NCI-H2196 (cell line): ENCODE data around the gene CDC6.
A peak's percentile ranks its signal among the peaks of the same experiment; 100 is the strongest.

Experiments
- DNase-seq: peaks from one replicate; lab custom pipeline; 2025; ENCODE audit not compliant: unreplicated experiment; lab: John Stamatoyannopoulos, UW

Gene CDC6

DNA sequence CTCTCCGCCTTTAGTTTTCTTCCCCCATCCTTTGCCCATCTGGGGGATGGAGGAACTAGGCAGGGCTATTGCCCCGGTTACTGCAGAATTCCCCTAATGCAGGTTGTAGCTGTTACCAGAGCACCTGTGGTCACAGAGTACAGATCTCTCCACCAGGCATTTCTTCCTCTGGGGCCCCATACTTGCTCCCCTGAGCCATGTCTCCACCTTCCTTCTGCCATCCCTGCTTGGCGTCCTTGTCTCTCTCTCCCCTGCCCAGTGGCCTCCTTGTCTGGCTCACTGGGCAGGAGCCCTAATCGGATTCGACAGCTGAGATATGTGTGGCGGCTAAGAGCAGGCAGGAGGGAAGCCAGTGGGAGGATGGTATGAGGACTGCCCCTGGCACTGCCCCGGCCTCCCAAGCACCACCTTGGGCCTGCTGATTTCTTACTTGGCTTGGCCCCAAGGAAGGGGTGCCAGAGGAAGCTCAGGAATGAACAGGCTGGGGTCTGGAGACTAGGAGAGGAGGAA, 23.3 kb downstream of the CDC6 start:
- DNase-seq = no peak

DNA sequence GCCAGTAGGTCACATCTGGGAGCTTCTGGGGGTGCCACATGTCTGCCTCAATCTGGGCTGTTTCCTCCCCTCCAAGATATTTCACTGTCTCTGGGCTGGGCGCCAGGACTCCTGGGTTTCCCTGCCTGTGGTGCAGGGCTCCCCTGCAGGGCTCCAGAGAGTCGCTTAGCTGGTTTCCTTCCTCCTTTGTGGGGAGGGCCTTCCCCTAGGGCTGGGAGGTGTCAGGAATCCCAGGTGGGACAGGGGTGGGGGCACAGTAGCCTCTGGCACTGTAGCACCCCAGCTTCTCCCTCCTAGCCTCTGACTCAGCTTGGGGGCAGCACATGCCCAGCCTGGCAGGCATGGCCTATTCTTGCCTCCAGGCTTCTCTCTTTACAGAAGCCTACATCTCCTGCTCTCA, 23.9 kb downstream of the CDC6 start:
- DNase-seq = peak; percentile 61

DNA sequence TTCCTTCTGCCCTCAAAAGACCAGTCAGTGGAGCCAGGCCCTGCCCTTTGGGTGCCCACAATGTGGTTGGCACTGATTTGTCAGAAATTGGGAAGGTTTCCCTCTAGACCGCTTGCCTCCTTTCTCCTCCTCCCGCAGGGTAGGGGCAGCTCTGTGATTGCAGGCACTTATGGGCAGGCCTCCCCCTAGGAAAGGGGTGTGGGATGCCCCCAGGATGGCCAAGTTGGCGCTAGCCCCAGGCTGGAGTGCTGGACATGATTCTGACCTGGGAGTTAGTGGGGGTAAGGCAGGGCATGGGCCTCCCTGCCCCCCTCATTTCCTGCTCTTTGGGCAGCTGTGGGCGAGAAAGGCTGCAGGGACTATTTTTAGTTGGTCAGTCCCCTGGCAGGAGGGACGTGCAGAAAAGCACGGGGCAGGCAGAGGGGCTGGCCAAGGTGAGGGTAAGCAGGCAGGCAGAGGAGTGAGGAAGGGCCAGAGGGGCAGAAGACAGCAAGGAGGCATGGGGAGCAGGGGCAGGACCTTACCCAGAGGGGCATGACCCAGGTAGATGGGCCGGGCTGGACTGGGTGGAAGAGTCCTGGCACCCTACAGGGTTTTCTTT, 24.6 kb downstream of the CDC6 start:
- DNase-seq = no peak

DNA sequence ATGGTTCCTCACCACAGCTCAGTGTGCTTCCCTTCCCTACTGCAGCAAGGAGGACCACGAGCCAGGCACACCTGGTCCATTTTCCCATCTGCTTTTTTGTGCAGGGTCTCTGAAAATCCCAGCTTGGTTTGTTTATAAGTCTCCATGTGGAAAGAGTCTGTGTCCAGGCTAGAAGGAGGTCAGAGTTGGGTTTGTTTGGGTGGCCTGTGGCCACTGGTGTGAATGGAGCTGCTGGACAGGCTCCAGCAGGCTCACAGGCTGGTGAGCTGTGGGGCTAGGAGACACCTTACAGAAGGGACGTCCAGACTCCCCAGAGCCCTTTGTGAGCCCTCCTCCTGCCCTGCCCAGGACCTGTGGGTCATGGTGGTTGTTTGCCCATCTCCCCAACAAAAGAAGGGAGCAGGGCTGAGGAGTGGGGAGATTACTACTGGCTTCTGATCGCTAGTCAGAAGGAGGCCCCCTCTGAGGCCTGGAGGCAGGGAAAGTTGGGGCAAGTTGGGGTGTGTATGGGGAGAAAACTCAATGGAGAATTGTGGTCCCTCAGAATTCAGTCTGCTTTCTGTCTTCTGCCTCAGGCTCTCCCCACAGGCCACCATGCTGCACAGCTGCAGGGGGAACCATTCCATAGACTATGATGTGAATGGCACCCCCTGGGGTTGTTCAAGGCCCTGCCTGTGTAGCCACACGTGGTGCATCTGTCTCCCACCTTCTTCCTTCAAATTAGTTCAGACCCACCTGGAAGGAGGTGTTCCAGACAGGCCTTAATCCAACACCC, 25.4 kb downstream of the CDC6 start:
- DNase-seq = no peak

DNA sequence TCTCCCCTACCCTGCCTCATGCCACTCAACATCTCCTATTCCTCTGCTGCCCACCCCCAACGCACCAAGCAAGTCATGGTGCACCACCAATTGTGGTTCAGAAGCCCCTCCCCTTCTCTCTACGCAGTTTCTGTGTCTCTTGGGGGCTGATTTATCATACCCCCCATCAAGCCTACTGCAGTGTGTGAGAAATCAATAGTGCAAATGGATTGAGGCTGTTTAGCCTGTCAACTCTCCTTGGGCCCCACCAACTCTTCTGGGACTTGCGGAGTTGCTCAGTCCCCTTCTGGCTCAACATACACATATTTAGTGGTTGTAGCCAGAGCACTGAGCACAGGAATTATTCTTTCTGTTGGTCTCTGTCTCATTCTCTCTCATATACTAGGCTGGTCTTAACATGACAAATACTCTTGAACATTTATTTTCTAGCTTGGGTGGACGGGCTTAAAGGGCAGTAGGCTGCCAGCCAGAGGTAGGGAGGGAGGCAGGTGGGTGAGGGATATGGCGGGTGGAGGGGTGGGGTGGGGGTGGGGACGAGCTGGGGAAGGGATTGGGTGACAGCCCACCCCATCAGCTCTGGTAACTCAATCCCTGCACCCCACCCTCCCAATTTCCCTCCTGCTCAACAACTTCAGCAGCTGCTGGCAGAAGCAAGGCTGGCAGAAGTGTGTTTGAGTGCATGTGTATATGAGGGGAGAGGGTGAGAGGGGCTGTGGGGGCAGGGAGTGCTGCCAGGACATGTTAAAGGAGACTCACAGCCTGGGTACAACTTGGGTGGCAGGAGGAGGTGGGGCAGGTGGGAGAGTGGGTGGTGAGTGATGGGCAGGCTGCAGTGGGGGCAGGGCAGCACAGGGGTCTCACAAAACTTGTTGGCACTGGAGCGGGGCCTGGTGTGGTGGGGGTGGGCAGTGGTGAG, 26.2 kb downstream of the CDC6 start:
- peak; percentile 40 for DNase-seq

DNA sequence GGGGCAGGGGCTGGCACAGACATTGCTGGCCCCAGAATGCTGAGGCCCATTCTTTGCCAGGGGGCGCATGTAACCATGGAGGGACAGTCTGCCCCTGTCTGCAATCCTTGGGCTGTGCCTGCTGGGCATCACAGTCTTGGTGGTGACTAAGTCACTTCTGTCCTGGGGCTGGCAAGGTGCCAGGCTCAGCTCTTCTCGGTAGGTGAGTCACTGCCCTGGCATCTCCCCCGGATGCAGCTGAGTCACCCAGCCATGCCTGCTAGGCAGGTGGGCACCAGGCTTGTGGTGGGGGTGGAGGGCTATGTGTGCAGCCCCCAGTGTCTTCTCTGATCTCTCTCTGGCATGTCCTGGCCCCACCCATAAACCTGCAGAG, 26.9 kb downstream of the CDC6 start:
- DNase-seq = peak; percentile 86

DNA sequence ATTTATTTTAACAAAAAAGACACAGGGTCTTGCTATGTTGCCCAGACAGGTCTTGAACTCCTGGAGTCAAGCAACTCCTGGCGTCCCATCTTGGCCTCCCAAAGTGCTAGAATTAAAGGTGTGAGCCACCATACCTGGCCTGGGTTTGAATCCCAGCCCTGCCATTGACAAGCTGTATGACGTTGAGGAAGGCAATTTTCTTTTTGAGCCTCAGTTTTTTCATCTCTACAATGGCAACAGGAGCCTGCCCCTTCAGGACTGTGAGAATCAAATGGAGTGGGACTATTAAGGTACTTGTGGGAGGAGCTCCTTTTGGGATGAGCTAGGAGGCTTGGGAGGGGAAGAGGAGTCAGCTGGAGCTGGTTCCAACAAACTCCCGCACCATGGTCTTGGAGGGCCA, 27.5 kb downstream of the CDC6 start:
- no peak for DNase-seq

DNA sequence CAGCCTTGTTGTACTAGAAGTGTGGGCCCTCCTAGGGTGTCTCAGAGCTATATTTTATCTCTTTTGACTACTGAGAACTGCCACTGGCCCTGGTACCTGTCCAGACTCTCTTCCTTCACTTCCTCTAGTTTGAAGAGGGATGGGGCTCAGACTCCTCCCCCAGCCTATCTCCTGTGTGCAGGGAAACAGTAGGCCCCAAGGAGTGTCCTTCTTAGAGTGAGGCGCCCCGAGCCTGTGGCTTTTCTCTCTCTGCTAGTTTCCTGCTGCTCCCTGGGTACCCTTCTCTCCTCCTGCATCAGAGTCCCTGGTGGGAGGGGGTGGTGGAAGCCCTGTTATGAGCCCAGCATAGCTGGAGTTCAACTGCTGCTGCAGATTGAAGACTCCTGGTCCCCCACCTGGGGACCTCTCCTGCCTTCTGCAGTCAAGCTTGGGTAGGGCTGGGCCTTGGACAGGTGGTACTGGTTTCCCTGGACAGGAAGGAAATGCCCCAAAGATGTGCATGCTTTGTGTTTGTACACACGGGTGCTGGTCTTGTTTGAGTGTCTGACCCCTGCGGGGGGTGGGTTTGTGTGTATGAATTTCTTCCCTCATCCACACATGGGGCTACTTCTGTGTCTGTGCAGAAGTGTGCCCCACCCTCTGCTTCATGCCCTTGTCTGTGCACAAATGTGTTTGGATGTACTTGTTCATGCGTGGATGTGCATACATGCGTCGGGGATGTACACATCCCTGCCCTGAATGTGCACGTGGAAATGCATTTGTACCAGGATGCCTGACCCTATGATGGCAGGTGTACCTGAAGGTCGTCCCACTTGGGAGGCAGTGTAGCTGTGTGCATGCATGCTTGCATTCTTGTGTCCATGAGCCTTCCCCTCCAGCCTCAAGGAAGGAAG, 28.2 kb downstream of the CDC6 start:
- no peak for DNase-seq

DNA sequence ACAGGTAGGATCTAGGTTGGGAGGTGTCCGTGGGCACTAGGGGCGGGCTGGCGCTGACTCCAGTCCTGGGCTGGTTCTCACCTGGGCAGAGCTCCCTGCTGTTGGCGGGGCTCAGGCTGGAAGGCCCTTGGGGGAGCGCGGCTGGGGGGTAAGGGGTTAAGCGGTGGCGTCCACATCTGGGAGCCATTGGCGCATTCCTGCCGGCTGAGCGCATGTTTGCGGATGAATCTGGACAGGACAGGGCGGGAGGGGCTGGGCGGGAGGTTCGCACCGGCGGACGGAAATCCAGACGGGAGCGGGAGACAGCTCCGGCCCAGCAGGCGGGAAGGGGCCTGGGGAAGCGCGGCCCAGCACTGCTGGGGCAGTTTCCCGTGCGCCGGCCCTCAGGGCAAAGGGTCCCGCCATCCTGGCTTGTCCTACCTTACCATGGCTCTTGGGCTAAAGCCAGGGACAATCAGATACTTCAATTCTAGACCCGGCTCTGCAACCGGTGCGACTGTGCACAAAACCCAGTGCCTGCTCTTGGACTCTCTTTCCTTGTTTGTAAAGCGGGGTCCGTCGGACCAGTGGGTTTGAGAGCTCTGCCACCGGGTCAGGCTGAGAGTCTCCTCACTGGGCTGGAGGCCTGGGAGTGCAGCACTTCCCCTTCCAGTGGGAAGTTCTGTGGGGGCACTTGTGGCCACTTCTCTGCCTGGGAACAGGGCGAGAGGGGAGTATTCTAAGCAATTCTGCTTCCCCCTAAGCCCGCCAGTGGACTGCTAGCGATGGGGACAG, 29.1 kb downstream of the CDC6 start:
- DNase-seq = peak; percentile 31

DNA sequence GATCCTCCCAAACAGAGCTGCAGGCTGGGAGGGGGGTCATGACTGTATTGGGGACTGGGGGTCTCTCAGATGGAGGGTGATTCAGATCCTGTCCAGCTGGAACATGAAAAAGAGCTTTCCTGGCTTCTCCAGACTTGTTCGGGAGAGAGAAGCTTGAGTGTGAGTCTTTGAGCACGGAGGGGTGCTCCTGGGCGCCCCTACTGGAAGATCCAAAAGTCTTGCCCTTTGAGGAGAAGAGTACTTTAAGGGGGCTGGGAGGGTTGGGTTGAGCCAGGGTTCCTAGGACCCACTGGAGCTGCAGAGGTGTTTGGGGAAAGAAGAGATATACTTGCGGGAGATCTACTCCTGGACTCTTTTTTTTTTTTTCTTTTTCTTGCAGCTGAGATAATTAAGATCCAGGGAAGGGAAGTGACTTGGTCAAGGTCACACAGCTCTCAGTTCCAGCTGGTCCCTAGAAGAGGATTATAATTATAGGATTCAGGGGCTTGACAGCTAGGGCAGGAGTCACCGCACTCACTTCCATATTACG, 29.7 kb downstream of the CDC6 start:
- DNase-seq = no peak

DNA sequence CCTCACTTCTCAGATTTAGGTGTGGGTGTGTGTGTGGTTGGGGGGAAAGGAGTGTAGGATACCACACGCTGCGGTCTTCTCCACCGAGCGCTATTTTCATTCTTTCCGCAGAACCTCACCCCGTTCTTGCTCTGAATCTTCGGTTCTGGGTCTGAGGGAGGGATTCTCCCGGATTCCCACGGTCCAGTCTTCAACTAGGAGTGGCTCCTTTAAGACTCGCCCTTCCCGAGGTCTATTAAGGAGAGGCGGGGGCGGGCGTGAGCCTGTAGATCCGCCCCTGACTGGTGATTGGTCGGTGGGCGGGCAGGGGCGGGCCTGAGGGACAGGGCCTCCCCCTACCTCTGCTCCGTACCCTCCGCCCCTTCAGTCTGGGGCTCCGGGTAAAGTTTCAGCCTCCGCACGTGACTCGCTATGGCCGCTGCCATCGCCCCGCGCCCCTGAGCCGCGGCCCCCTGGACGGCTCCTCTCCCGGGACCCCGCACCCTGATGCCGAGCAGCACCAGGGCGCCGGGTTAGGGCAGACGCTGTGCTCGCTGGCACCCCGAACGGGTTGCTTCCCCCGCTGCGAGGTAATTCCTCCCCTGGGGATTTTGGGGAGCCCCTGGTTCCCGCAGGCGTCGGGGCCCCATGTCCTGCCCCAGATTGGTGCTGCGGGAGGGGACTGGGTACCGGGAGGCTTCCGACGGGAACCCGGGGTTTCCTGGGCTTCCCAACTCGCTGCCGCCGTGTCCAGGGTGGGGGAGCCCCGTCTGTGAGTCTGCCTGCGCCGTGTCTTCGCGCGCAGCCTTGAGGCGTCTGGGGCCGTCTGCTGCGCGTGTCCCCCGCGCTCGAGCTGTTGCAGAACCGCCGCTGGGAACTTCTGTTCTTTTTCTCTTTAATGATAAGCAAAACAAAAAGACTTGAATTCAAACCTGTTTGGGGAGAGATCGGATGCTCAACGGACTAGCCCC, 30.5 kb downstream of the CDC6 start:
- DNase-seq = peak; percentile 75

DNA sequence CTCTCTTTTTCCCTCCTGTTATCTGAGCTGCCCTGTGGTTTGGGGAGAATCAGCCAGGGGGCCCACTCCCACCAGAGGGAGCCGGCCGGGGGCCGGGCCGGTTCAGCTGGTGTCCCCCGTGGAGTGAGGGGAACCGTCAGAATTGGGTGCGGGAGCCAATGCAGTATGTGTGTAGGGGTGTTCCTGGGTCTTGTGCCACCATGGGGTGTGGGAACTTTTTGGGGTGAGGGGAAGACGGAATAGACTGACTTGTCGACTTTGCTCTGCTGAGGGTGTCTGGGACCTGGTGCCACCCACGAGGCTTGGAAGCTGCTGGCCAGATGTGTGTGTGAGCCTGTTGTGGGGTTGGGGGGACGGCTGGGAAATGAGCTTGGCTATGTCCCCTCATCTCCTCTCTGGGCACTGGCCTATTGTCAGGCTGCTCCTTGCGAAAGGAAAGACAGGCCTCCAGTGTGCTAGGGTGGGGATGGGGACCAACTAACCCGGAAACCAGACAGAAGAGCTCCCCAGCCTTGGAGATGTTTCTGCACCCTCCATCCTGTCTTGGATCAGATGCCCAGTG, 31.2 kb downstream of the CDC6 start:
- no peak for DNase-seq

DNA sequence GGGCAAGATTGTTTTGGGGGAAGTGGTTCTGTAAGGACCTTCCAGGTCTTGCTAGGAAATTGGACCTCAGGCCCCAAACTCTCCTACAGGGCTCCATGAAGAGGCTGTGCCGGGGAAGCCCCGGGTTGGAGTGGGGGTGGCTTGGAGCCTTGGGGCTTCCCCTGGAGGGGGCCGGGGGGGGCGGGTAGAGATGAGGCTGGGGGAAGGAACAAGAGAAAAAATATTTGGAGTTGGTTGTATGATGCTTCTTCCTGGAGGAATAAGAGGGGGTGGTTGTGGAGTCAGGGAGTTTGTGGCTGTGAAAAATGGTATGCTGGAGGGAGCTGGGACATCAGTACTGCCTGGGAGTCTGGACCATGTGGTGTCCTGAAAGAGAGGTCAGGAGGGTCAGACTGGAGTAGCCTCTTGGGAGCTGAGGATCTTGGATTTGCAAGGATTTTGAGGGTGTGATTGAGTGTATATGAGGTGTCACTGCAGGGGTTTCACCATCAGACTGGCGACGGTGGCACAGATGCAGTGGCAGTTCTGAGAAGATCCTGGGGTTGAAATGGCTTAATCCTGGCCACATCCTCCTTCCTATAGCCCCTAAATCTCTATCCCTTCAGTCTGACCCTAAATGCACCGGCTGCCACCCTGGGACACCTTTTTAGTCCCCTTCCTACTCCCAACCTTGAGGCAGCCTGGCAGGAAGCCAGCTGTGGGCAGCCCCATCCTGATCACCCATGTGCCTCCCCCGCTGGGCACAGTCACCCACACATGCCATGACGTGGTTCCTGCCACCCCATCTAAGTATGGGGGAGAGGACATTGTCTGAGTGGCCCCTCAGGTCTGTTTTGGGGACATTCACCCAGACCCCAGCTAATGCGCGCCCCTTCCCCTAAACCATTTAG, 32.2 kb downstream of the CDC6 start:
- DNase-seq = no peak

DNA sequence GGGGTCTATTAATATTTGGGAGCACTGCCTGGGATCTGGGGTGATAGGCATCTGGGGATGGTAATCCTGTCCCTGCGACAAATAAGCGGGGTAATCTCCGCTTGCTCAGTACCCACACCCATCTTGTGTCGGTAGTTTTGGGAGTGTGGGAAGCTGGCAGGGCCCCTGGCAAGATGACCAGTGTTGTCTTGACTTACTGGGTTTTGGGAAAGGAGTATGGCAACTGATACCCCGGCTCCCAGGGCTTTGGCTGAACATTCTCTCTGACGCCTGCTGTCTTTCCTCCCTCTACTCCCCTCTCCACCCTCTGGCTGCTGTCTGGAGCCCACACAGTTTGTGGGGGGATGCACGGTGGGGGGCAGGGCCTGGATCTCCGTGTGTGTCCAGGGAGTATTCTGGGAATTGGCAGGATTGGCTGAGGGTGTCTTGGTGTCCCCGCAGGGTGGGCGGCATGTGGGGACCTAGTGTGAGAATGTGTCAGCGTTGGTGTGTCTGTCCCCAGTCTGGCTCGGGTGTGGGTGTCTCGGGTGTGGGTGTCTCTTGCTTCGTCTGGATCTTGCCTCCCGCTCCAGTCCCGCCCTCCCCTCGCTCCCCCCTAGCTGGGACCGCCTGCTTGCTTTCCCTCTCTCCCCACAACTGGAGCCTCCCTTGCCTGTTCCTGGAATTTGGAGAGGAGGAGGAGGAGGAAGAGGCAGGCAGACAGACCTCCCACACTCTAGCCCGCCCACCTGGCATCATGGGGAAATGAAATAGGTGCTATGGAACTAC, 33.3 kb downstream of the CDC6 start:
- no peak for DNase-seq

DNA sequence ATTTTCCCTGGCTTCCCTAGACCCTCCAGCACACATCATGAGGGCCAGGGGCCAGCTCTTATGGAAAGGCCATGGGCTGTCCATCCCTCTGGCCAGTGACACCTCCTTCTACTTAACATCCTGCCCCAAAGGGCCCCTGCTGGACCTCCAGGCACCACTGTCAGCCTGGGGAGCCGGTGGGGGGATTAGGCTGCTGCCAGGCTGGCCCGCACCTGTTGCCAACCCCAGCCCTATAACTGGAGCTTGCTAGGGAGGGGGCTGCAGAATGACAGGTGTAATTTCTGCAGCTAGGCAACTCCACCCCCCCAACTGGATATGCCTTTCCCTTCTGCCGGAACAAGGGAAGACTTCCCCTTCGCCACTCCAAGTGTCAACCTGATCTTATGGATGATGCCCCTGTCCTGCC, 33.8 kb downstream of the CDC6 start:
- DNase-seq = no peak

DNA sequence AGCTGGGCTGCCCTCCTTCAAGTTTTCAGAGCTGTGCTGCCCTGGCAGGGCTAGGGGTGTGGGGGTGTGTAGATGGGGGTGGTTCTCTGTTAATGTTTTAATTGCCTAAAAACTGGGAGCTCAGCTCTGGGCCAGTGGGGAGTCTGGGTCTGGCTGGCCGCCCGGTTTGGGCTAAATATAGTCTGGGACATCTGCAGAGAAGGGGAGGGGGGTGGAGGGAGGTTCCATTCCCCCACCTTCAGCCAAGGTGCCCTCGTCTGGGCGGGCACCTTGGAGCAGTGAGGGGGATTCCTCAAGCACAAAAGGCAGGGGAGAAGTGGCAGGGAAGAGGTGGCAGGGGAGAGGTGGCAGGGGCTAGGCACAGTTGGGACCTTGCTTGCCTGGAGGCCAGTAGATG, 34.3 kb downstream of the CDC6 start:
- DNase-seq = no peak
